SK-N-SH (cell line): Measurements from ENCODE around the gene CASK. TPM values are rescaled to one million over a fixed set of nuclear protein-coding genes. Genes with fewer than 3 reads are reported as not detected.

Source experiments
- CTCF ChIA-PET: fragments of 300-600, 350-600 bp; formaldehyde crosslinking; extraction: SDS; loops from one replicate; lab custom pipeline; 2021; lab: Yijun Ruan, JAX
- POLR2A ChIA-PET: fragments of 350-600 bp; sonication (Branson Sonifier 250); formaldehyde crosslinking; extraction: SDS; loops from one replicate; lab custom pipeline; 2020; ENCODE audit warnings: antibody characterized with exemption, inconsistent platforms; lab: Yijun Ruan, JAX
- DNase-seq: peaks from one replicate; pipeline ENCODE4 v3.0.0; 2012
- H2AFZ ChIP-seq: fragments of 200-600 bp; sonication (generic); 2 replicates; pipeline ENCODE4 v1.8.1; 2016; ENCODE audit warnings: antibody characterized with exemption, mild to moderate bottlenecking, low read depth
- H3F3A ChIP-seq: fragments of 200-600 bp; sonication (generic); replicated peaks from 2 replicates; pipeline ENCODE3; 2016; ENCODE audit warnings: antibody characterized with exemption, mild to moderate bottlenecking; ENCODE audit not compliant: insufficient read depth
- H3K27ac ChIP-seq, 2 experiments: fragments of 200-500 bp in 1 of 2; fragments of 200-600 bp in 1 of 2; sonication (Bioruptor generic) in 1 of 2; sonication (generic), shearing (Covaris generic) in 1 of 2; 2 replicates each; pipeline versions ENCODE4 v1.5.1 to v1.6.1; 2014 to 2016; ENCODE audit warnings: low read depth in 2 of 2, inconsistent platforms in 1 of 2, low read length in 1 of 2, mild to moderate bottlenecking in 1 of 2, mixed read lengths in 1 of 2
- H3K27me3 ChIP-seq: fragments of 200-600 bp; sonication (generic), shearing (Covaris generic); 2 replicates; pipeline ENCODE4 v1.6.1; 2016; ENCODE audit warnings: mixed run types; ENCODE audit not compliant: insufficient read depth
- H3K36me3 ChIP-seq, 2 experiments: fragments of 200-500 bp in 1 of 2; fragments of 200-600 bp in 1 of 2; sonication (Bioruptor generic) in 1 of 2; sonication (generic) in 1 of 2; replicated peaks in 1 of 2; 2 replicates each; pipeline versions ENCODE3 to v1.5.1; 2014 to 2016; ENCODE audit warnings: low read length in 1 of 2, mild to moderate bottlenecking in 1 of 2; ENCODE audit not compliant: insufficient read depth in 2 of 2, control insufficient read depth in 1 of 2
- H3K4me1 ChIP-seq, 2 experiments: fragments of 200-500 bp in 1 of 2; fragments of 200-600 bp in 1 of 2; sonication (Bioruptor generic) in 1 of 2; sonication (generic), shearing (Covaris generic) in 1 of 2; 2 replicates each; pipeline versions ENCODE4 v1.5.1 to v1.6.1; 2014 to 2016; ENCODE audit warnings: low read depth in 1 of 2, low read length in 1 of 2, mixed run types in 1 of 2; ENCODE audit not compliant: insufficient read depth in 2 of 2, control insufficient read depth in 1 of 2
- H3K4me2 ChIP-seq: fragments of 200-600 bp; sonication (generic), shearing (Covaris generic); 2 replicates; pipeline ENCODE4 v1.6.1; 2017; ENCODE audit warnings: mixed run types
- H3K4me3 ChIP-seq, 2 experiments: fragments of 200-500 bp in 1 of 2; fragments of 200-600 bp in 1 of 2; sonication (Bioruptor generic) in 1 of 2; sonication (generic), shearing (Covaris generic) in 1 of 2; 2 replicates each; pipeline versions ENCODE4 v1.5.1 to v1.8.1; 2014 to 2016; ENCODE audit warnings: low read depth in 2 of 2, inconsistent platforms in 1 of 2, low read length in 1 of 2, mild to moderate bottlenecking in 1 of 2, mixed read lengths in 1 of 2, moderate library complexity in 1 of 2
- H3K79me2 ChIP-seq: fragments of 200-600 bp; sonication (generic); 2 replicates; pipeline ENCODE4 v1.8.1; 2017; ENCODE audit warnings: mild to moderate bottlenecking; ENCODE audit not compliant: insufficient read depth
- H3K9ac ChIP-seq: fragments of 200-600 bp; sonication (generic); 2 replicates; pipeline ENCODE4 v1.6.1; 2017; ENCODE audit warnings: mixed run types
- H3K9me2 ChIP-seq: fragments of 200-600 bp; sonication (generic); 2 replicates; pipeline ENCODE4 v1.6.1; 2017; ENCODE audit warnings: mixed run types
- H3K9me3 ChIP-seq: fragments of 200-600 bp; sonication (generic); 2 replicates; pipeline ENCODE4 v1.6.1; 2017; ENCODE audit warnings: mixed run types, mild to moderate bottlenecking, moderate library complexity
- H4K20me1 ChIP-seq: fragments of 200-600 bp; sonication (generic); 2 replicates; pipeline ENCODE4 v1.6.1; 2017; ENCODE audit warnings: mild to moderate bottlenecking, mixed run types; ENCODE audit not compliant: insufficient read depth
- CTCF ChIP-seq: fragments of 200-600 bp; sonication (generic); IDR thresholded peaks from 2 replicates; pipeline ENCODE4 v1.6.1; 2017; ENCODE audit warnings: antibody characterized with exemption, mild to moderate bottlenecking, moderate library complexity
- MAX ChIP-seq: IDR thresholded peaks from 2 replicates; pipeline ENCODE4 v1.4.0; 2012; ENCODE audit warnings: low read depth
- NRF1 ChIP-seq: IDR thresholded peaks from 2 replicates; pipeline ENCODE4 v1.6.1; 2012; ENCODE audit warnings: low read depth, mild to moderate bottlenecking, low read length
- RAD21 ChIP-seq: IDR thresholded peaks from 2 replicates; pipeline ENCODE4 v1.6.1; 2012; ENCODE audit warnings: mild to moderate bottlenecking, low read length
- TCF12 ChIP-seq: IDR thresholded peaks from 2 replicates; pipeline ENCODE4 v1.4.0; 2012
- TEAD4 ChIP-seq: IDR thresholded peaks from 2 replicates; pipeline ENCODE4 v1.4.0; 2012; ENCODE audit warnings: mild to moderate bottlenecking, borderline replicate concordance; ENCODE audit not compliant: insufficient read depth
- WGBS: methylation state at CpG from one replicate; pipeline ENCODE4 v1.1.6; 2017; ENCODE audit warnings: low lambda C conversion rate; 5-methylcytosine and 5-hydroxymethylcytosine counted together
- polyA plus RNA-seq, 3 experiments: library from polyadenylated mRNA; depleted of rRNA; stranded (reverse); fragments of >200 nt; gene quantifications; 2 replicates each; pipeline ENCODE4 v1.2.3, GENCODE V29; 2012
- TF ChIP-seq, protein P1 (sequence below): IDR thresholded peaks from 2 replicates; pipeline ENCODE4 v1.6.1; 2012; ENCODE audit warnings: mild to moderate bottlenecking, low read depth, low read length, moderate library complexity

CASK gene
- polyA plus RNA-seq, 1 of the 3 experiments (the other 2 are of a cell fraction) = 7.0 TPM

DNA sequence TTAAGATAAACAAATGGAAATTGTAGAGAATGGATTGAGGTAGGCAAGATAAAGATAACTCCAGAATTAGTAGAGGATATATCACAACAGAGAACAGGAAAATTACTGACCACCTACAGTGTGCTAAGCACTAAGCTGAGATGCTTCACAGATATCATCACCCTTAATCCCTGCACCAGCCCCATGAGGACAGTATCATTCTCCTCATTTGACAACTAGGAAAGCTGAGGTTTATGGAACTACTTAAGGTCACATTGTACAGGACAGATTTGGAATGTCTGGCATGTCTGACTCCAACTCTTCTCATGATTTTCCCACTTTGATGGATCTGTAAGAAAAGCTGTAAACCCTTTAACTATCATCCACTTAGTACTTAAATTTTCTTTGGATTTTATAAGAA is 95.5 kb downstream of the CASK start:
- Histone ChIP-seq H3F3A (no peaks in the 10 kb centered on the region), H3K4me3 (no peak overlapping the region), H3K4me1 (no peaks in the 10 kb centered on the region; a peak in 1 of 4 replicates), H3K79me2 (no peaks in the 10 kb centered on the region)
- TF ChIP-seq NRF1 (no peak), TCF12 (peak; percentile 30; the same call in 1 of the 2 replicates)
- TF ChIP-seq, all 33 proteins: peak for 1
- ChIA-PET CTCF (interaction anchor here (1.2 to 2.1 kb wide), 2 partner anchors 11 to 29 kb away, joined by 4 to 7 read pairs; no protein-coding TSS in a partner anchor), POLR2A (no interaction called here)
- Histone ChIP-seq H3K36me3 (no peaks in the 10 kb centered on the region), H3K9me2 (no peaks in the 10 kb centered on the region), H3K27me3 (no peaks in the 10 kb centered on the region), H3K4me2 (no peak overlapping the region), H2AFZ (no peak overlapping the region), H3K27ac (peak overlapping the region in 1 of 2 experiments; percentile 53; a peak in 1 of 4 replicates), H4K20me1 (no peaks in the 10 kb centered on the region), H3K9me3 (no peaks in the 10 kb centered on the region), H3K9ac (no peak overlapping the region)
- DNase-seq = no peak

- no peaks in the 10 kb centered on the region for H3K27me3 ChIP-seq
- no peak overlapping the region for H3K4me3 ChIP-seq
- WGBS = 45% methylated on average over 2 of the region's 2 CpGs
- no peak overlapping the region for H3K27ac ChIP-seq
- H3K9me2 ChIP-seq = no peaks in the 10 kb centered on the region
- no peak overlapping the region for H3K9ac ChIP-seq
- H3K4me2 ChIP-seq = no peak overlapping the region
- H3K36me3 ChIP-seq = no peaks in the 10 kb centered on the region
- no peaks in the 10 kb centered on the region for H3F3A ChIP-seq
- TF ChIP-seq MAX (no peak), RAD21 (no peak), CTCF (no peak)
- DNase-seq = no peak
- no peaks in the 10 kb centered on the region for H3K79me2 ChIP-seq
- H2AFZ ChIP-seq = no peak overlapping the region
- H4K20me1 ChIP-seq = no peaks in the 10 kb centered on the region
- CTCF ChIA-PET = no interaction called here
- H3K9me3 ChIP-seq = no peaks in the 10 kb centered on the region
- POLR2A ChIA-PET = no interaction called here
- H3K4me1 ChIP-seq = no peaks in the 10 kb centered on the region; a peak in 1 of 4 replicates
Observed at GRCh38 chrX:41825796-41826195, 97.6 kb downstream of the CASK start.

GRCh38 chrX:41824551-41824950 is 98.8 kb downstream of the CASK start:
- no peaks in the 10 kb centered on the region for H3K36me3 ChIP-seq
- H4K20me1 ChIP-seq = no peaks in the 10 kb centered on the region
- H3K9ac ChIP-seq = no peak overlapping the region
- H3F3A ChIP-seq = no peaks in the 10 kb centered on the region
- no peaks in the 10 kb centered on the region for H3K79me2 ChIP-seq
- no peak for TF ChIP-seq TEAD4
- TF ChIP-seq, protein P1, sequence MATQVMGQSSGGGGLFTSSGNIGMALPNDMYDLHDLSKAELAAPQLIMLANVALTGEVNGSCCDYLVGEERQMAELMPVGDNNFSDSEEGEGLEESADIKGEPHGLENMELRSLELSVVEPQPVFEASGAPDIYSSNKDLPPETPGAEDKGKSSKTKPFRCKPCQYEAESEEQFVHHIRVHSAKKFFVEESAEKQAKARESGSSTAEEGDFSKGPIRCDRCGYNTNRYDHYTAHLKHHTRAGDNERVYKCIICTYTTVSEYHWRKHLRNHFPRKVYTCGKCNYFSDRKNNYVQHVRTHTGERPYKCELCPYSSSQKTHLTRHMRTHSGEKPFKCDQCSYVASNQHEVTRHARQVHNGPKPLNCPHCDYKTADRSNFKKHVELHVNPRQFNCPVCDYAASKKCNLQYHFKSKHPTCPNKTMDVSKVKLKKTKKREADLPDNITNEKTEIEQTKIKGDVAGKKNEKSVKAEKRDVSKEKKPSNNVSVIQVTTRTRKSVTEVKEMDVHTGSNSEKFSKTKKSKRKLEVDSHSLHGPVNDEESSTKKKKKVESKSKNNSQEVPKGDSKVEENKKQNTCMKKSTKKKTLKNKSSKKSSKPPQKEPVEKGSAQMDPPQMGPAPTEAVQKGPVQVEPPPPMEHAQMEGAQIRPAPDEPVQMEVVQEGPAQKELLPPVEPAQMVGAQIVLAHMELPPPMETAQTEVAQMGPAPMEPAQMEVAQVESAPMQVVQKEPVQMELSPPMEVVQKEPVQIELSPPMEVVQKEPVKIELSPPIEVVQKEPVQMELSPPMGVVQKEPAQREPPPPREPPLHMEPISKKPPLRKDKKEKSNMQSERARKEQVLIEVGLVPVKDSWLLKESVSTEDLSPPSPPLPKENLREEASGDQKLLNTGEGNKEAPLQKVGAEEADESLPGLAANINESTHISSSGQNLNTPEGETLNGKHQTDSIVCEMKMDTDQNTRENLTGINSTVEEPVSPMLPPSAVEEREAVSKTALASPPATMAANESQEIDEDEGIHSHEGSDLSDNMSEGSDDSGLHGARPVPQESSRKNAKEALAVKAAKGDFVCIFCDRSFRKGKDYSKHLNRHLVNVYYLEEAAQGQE = no peak
- 32% methylated on average over 3 of the region's 3 CpGs for WGBS
- no peak overlapping the region for H3K27ac ChIP-seq
- H2AFZ ChIP-seq = no peak overlapping the region
- H3K4me2 ChIP-seq = no peak overlapping the region
- ChIA-PET POLR2A (no interaction called here), CTCF (interaction anchor here (0.8 kb wide), 1 partner anchor 43 kb away, joined by 3 read pairs; no protein-coding TSS in a partner anchor)
- no peak for DNase-seq
- H3K27me3 ChIP-seq = no peaks in the 10 kb centered on the region
- H3K4me1 ChIP-seq = no peaks in the 10 kb centered on the region; a peak in 1 of 4 replicates
- no peaks in the 10 kb centered on the region for H3K9me2 ChIP-seq
- H3K9me3 ChIP-seq = no peaks in the 10 kb centered on the region
- no peak overlapping the region for H3K4me3 ChIP-seq
